HEK293 (cell line): ENCODE data around the gene SULT1C2.

Experiments used
- CTCF ChIA-PET: fragments of 350-600 bp; formaldehyde crosslinking; extraction: SDS; loops from one replicate; lab custom pipeline; 2021; ENCODE audit warnings: antibody characterized with exemption; lab: Yijun Ruan, JAX
- POLR2A ChIA-PET: fragments of 300-600 bp; formaldehyde crosslinking; extraction: SDS; loops from one replicate; lab custom pipeline; 2020; ENCODE audit warnings: antibody characterized with exemption, inconsistent platforms; lab: Yijun Ruan, JAX
- H3K27ac ChIP-seq: fragments of 200-500 bp; sonication (Bioruptor generic); 2 replicates; pipeline ENCODE4 v1.5.1; 2014; ENCODE audit warnings: low read depth, low read length, control low read depth, inconsistent platforms; ENCODE audit errors: extremely low read depth
- H3K36me3 ChIP-seq, 2 experiments: fragments of 200-500 bp in 1 of 2; sonication (Bioruptor generic) in 1 of 2; 1 replicate in 1 of 2; 2 replicates in 1 of 2; pipeline ENCODE4 v1.5.1; 2014 to 2017; ENCODE audit warnings: inconsistent platforms in 2 of 2, low read length in 2 of 2; ENCODE audit not compliant: control insufficient read depth in 2 of 2, insufficient read depth in 1 of 2
- H3K4me1 ChIP-seq: fragments of 200-500 bp; sonication (Bioruptor generic); 2 replicates; pipeline ENCODE4 v1.5.1; 2014; ENCODE audit warnings: mild to moderate bottlenecking, low read length, inconsistent platforms; ENCODE audit not compliant: control insufficient read depth, insufficient read depth
- H3K4me3 ChIP-seq: 2 replicates; pipeline ENCODE4 v1.5.1; 2011; ENCODE audit warnings: low read depth, mild to moderate bottlenecking, control low read depth, low read length, moderate library complexity
- H3K9me3 ChIP-seq: fragments of 200-500 bp; sonication (Bioruptor generic); 2 replicates; pipeline ENCODE4 v1.5.1; 2014; ENCODE audit warnings: low read depth, low read length, inconsistent platforms; ENCODE audit not compliant: control insufficient read depth, insufficient read depth
- HIC1 ChIP-seq: fragments of 450-650 bp; formaldehyde crosslinking; IDR thresholded peaks from 2 replicates; pipeline ENCODE4 v1.5.1; 2016; ENCODE audit warnings: missing biosample characterization, missing genetic modification characterization
- HOXA7 ChIP-seq: sonication (generic); formaldehyde crosslinking; IDR thresholded peaks from 2 replicates; pipeline ENCODE4 v1.8.1; 2022; ENCODE audit warnings: missing genetic modification reagents, borderline replicate concordance
- HOXD13 ChIP-seq: sonication (generic); formaldehyde crosslinking; IDR thresholded peaks from 2 replicates; pipeline ENCODE4 v1.8.0; 2022; ENCODE audit warnings: missing genetic modification reagents, borderline replicate concordance
- PRDM6 ChIP-seq: fragments of 450-650 bp; formaldehyde crosslinking; IDR thresholded peaks from 2 replicates; pipeline ENCODE4 v1.5.1; 2017; ENCODE audit warnings: missing biosample characterization, missing genetic modification characterization
- ZBTB11 ChIP-seq: fragments of 450-650 bp; formaldehyde crosslinking; conservative IDR thresholded peaks from 2 replicates; pipeline ENCODE4 v1.5.1; 2016; ENCODE audit warnings: low read depth, missing biosample characterization, missing genetic modification characterization
- ZBTB20 ChIP-seq: fragments of 450-650 bp; formaldehyde crosslinking; IDR thresholded peaks from 2 replicates; pipeline ENCODE4 v1.5.1; 2016; ENCODE audit warnings: missing biosample characterization, missing genetic modification characterization
- ZNF133 ChIP-seq: fragments of 450-650 bp; formaldehyde crosslinking; IDR thresholded peaks from 2 replicates; pipeline ENCODE4 v1.5.1; 2016; ENCODE audit warnings: missing biosample characterization, missing genetic modification characterization
- ZNF146 ChIP-seq: fragments of 450-650 bp; formaldehyde crosslinking; IDR thresholded peaks from 2 replicates; pipeline ENCODE4 v1.5.1; 2016; ENCODE audit warnings: missing biosample characterization, missing genetic modification characterization
- ZNF16 ChIP-seq: fragments of 450-650 bp; formaldehyde crosslinking; IDR thresholded peaks from 2 replicates; pipeline ENCODE4 v1.5.1; 2016; ENCODE audit warnings: low read depth, missing biosample characterization, missing genetic modification characterization
- ZNF2 ChIP-seq: fragments of 450-650 bp; formaldehyde crosslinking; IDR thresholded peaks from 2 replicates; pipeline ENCODE4 v1.5.1; 2016; ENCODE audit warnings: missing biosample characterization, missing genetic modification characterization
- ZNF221 ChIP-seq: fragments of 450-650 bp; formaldehyde crosslinking; IDR thresholded peaks from 2 replicates; pipeline ENCODE4 v1.5.1; 2017; ENCODE audit warnings: missing biosample characterization, missing genetic modification characterization, borderline replicate concordance
- ZNF223 ChIP-seq: fragments of 450-650 bp; formaldehyde crosslinking; IDR thresholded peaks from 2 replicates; pipeline ENCODE4 v1.5.1; 2016; ENCODE audit warnings: missing biosample characterization, missing genetic modification characterization
- ZNF266 ChIP-seq: fragments of 450-650 bp; formaldehyde crosslinking; IDR thresholded peaks from 2 replicates; pipeline ENCODE4 v1.5.1; 2016; ENCODE audit warnings: missing biosample characterization, missing genetic modification characterization, low read depth
- ZNF341 ChIP-seq: fragments of 450-650 bp; formaldehyde crosslinking; IDR thresholded peaks from 2 replicates; pipeline ENCODE4; 2016; ENCODE audit warnings: low read depth, missing biosample characterization, missing genetic modification characterization
- ZNF416 ChIP-seq: fragments of 450-650 bp; formaldehyde crosslinking; IDR thresholded peaks from 2 replicates; pipeline ENCODE4 v1.5.1; 2016; ENCODE audit warnings: missing biosample characterization, missing genetic modification characterization
- ZNF777 ChIP-seq: fragments of 450-650 bp; formaldehyde crosslinking; IDR thresholded peaks from 2 replicates; pipeline ENCODE4 v1.5.1; 2017; ENCODE audit warnings: missing biosample characterization, missing genetic modification characterization, borderline replicate concordance
- ZNF830 ChIP-seq: fragments of 450-650 bp; IDR thresholded peaks from 2 replicates; pipeline ENCODE4 v1.5.0; 2018; ENCODE audit warnings: missing biosample characterization, missing genetic modification characterization, low read depth, mild to moderate bottlenecking, moderate library complexity
- ZSCAN30 ChIP-seq: fragments of 450-650 bp; IDR thresholded peaks from 2 replicates; pipeline ENCODE4 v1.5.1; 2018; ENCODE audit warnings: missing biosample characterization, mild to moderate bottlenecking, missing genetic modification characterization, moderate library complexity

SULT1C2 gene

GRCh38 chr2:108260773-108261172 lies 27.9 kb upstream of the SULT1C2 start:
- CTCF ChIA-PET: no interaction called here
- POLR2A ChIA-PET: no interaction called here
- H3K4me3 ChIP-seq: no peak overlapping the region
- H3K27ac ChIP-seq: no peak overlapping the region
- H3K36me3 ChIP-seq: no peaks in the 10 kb centered on the region
- TF ChIP-seq ZNF133 (no peak), HIC1 (tag by site-specific recombination) (no peak), ZNF341 (tag by site-specific recombination) (no peak), ZSCAN30 (tag by site-specific recombination) (no peak), ZNF416 (tag by site-specific recombination) (no peak), HOXA7 (CRISPR knock-in tag) (no peak), ZNF2 (tag by site-specific recombination) (no peak), ZNF16 (tag by site-specific recombination) (no peak), ZNF266 (tag by site-specific recombination) (no peak), PRDM6 (no peak), ZNF830 (no peak)
- no peaks in the 10 kb centered on the region for H3K9me3 ChIP-seq
- no peaks in the 10 kb centered on the region for H3K4me1 ChIP-seq

GRCh38 chr2:108262036-108262435 lies 26.7 kb upstream of the SULT1C2 start:
- H3K27ac ChIP-seq: no peak overlapping the region
- H3K36me3 ChIP-seq: no peaks in the 10 kb centered on the region
- H3K9me3 ChIP-seq: no peaks in the 10 kb centered on the region
- TF ChIP-seq ZNF223 (tag by site-specific recombination) (no peak), ZBTB20 (no peak), ZBTB11 (tag by site-specific recombination) (no peak), ZNF146 (no peak), HOXD13 (CRISPR knock-in tag) (no peak), ZNF221 (tag by site-specific recombination) (no peak), ZNF777 (tag by site-specific recombination) (no peak)
- H3K4me1 ChIP-seq: no peaks in the 10 kb centered on the region
- ChIA-PET POLR2A (no interaction called here), CTCF (no interaction called here)
- no peak overlapping the region for H3K4me3 ChIP-seq
